Endothelial cell of umbilical vein (primary cell): ENCODE measurements around the gene FGF9.

Source experiments
- CTCF ChIP-seq, 2 donors: IDR thresholded peaks; 1 replicate in 1 of 2; 2 replicates in 1 of 2; pipeline ENCODE4 v1.5.1; 2011; ENCODE audit warnings: low read length in 2 of 2, mild to moderate bottlenecking in 2 of 2, moderate library complexity in 2 of 2, control low read depth in 1 of 2, inconsistent platforms in 1 of 2, low read depth in 1 of 2; ENCODE audit not compliant: insufficient read depth in 1 of 2; ENCODE audit errors: extremely low read depth in 1 of 2
- EZH2 ChIP-seq: IDR thresholded peaks from 2 replicates; pipeline ENCODE4 v1.6.1; 2012; ENCODE audit warnings: borderline replicate concordance, low read depth, mild to moderate bottlenecking, moderate library complexity, low read length, inconsistent platforms; ENCODE audit not compliant: severe bottlenecking
- MYC ChIP-seq: IDR thresholded peaks from one replicate; pipeline ENCODE4 v1.6.1; 2011; ENCODE audit warnings: mild to moderate bottlenecking, low read depth, low read length
- POLR2A ChIP-seq: IDR thresholded peaks from 2 replicates; pipeline ENCODE4 v1.6.1; 2012; ENCODE audit warnings: low read depth, mild to moderate bottlenecking, control low read depth, low read length

GRCh38 chr13:21672287-21672680 is 1.4 kb downstream of the FGF9 start:
- no peak for TF ChIP-seq EZH2
- TF ChIP-seq CTCF (IDR thresholded peaks at IDR 0.05; ENCODE audit: extremely low read depth in 1 of 2, insufficient read depth in 1 of 2, low read depth in 1 of 2, low read length in 2 of 2), result no peak
- no peak for TF ChIP-seq MYC
- TF ChIP-seq POLR2A, result no peak
